ENCODE measurements around the gene SLC66A2.

The SLC66A2 gene

GRCh38 chr18:79877163-79878091 is 74.0 kb downstream of the SLC66A2 start:
- no peak for DNase-seq (ENCODE audit: low read depth)
- no peak overlapping the region for H3K4me3 ChIP-seq (ENCODE audit: low read depth, low read length)
- TF ChIP-seq, protein P1, sequence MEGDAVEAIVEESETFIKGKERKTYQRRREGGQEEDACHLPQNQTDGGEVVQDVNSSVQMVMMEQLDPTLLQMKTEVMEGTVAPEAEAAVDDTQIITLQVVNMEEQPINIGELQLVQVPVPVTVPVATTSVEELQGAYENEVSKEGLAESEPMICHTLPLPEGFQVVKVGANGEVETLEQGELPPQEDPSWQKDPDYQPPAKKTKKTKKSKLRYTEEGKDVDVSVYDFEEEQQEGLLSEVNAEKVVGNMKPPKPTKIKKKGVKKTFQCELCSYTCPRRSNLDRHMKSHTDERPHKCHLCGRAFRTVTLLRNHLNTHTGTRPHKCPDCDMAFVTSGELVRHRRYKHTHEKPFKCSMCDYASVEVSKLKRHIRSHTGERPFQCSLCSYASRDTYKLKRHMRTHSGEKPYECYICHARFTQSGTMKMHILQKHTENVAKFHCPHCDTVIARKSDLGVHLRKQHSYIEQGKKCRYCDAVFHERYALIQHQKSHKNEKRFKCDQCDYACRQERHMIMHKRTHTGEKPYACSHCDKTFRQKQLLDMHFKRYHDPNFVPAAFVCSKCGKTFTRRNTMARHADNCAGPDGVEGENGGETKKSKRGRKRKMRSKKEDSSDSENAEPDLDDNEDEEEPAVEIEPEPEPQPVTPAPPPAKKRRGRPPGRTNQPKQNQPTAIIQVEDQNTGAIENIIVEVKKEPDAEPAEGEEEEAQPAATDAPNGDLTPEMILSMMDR (conservative IDR thresholded peaks at IDR 0.05; ENCODE audit: low read depth, low read length) = no peak

DNA sequence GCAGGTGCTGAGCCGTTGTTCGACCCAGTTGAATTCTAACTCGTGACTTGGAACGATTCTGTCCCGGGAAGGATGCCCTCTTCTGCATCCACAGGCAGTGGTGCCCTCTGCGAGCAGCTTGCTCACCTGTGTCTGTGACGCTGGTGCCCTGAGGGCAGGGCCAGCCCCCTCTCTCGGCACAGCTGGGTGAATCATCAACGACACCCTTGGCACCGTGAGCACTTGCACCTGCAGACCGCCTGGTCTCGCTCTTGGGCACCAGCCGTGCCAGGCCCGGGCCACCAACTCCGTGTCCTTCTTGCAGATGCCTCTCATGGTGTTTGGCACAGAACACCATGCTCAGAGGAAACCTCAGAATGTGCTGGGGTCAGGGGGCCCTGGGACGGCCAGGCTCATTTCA is 75.0 kb downstream of the SLC66A2 start:
- DNase-seq (ENCODE audit: low read depth) = no peak
- TF ChIP-seq, protein P1 (conservative IDR thresholded peaks at IDR 0.05; ENCODE audit: low read depth, low read length) = no peak

DNA sequence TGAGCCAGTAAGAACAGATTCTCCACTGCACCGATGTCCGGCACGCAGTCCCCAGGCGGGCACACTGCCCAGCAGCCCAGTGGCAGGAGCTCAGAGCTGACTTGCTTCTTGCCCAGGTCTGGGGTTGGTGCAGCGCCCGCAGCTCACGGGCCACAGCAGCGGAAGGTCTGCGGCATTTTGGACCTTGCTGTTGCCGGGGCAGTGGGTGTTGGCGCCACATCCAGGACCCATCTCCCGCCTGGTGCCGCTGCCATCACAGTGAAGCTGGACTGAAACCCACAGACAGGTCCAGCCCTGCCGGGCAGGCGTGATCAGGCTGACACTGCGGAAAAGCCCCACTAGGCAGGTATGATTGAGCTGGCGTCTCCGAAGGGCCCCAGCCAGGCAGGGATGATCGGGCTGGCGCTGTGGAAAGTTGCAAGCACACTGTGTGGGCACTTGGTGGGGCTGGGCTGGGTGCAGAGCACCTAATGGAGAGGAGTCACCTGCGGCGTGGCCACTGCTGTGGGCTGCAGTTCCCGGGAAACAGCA is 75.5 kb downstream of the SLC66A2 start:
- no peak for DNase-seq (ENCODE audit: low read depth)
- H3K4me3 ChIP-seq (ENCODE audit: low read depth, low read length) = no peak overlapping the region
- TF ChIP-seq, protein P1 (conservative IDR thresholded peaks at IDR 0.05; ENCODE audit: low read depth, low read length) = no peak

More for the DNA sequence above, 75.0 kb downstream of the SLC66A2 start:
- no peak overlapping the region for H3K4me3 ChIP-seq (ENCODE audit: low read depth, low read length)

GRCh38 chr18:79875531-79875919 is 75.9 kb downstream of the SLC66A2 start:
- H3K4me3 ChIP-seq (ENCODE audit: low read depth, low read length) = no peak overlapping the region
- TF ChIP-seq, protein P1 (conservative IDR thresholded peaks at IDR 0.05; ENCODE audit: low read depth, low read length) = no peak
- DNase-seq (ENCODE audit: low read depth) = no peak

- TF ChIP-seq, protein P1 (conservative IDR thresholded peaks at IDR 0.05; ENCODE audit: low read depth, low read length) = no peak
- no peak overlapping the region for H3K4me3 ChIP-seq (ENCODE audit: low read depth, low read length)
Observed at GRCh38 chr18:79874553-79875530, 76.6 kb downstream of the SLC66A2 start.

DNA sequence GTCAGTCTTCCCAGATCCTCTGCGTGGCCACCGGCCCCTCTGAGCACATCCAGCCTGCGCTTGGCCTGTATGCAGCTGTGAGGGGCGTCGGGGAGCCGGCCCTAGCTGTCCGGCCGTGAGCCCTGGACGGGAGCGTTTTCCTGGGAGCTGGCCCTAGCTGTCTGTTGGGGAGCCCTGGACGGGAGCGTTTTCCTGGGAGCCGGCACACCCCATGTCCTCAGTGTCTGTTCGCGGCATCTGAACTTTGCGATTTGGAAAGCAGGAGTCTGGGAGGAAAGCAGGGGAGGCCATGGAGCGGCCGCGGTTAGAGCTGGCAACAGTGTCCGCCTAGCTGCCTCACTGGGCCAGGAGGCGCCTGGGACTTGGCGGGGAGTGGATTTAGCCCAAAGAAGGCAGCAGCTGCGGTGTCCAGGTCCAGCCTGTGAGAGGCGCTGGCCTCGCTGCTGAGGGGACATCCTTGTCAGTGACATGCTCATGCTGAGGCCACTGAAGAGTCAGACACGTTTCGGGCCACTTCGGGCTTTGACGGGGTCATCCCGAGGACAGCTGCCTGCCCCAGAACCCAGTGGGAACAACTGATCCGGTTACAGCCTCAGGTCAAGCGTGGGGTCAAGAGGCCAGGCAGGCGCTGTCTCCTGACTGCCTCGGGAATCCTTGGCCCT is 77.9 kb downstream of the SLC66A2 start:
- TF ChIP-seq, protein P1 (conservative IDR thresholded peaks at IDR 0.05; ENCODE audit: low read depth, low read length) = no peak
- H3K4me3 ChIP-seq (ENCODE audit: low read depth, low read length) = no peak overlapping the region
- no peak for DNase-seq (ENCODE audit: low read depth)

More at GRCh38 chr18:79874553-79875530, 76.6 kb downstream of the SLC66A2 start:
- no peak for DNase-seq (ENCODE audit: low read depth)

All from choroid plexus epithelial cell (primary cell).